Trophoblast cell (in vitro differentiated cells and primary cell): ENCODE measurements around the gene SLC43A3.

Experiments
- DNase-seq, 2 donors: peaks; one replicate each; pipeline ENCODE4 v3.0.0-alpha.2; 2016
- H2AFZ ChIP-seq: 2 replicates; pipeline ENCODE4 v1.6.1; 2013; ENCODE audit warnings: low read length, moderate library complexity, mild to moderate bottlenecking; ENCODE audit not compliant: insufficient read depth, poor library complexity
- H2AK5ac ChIP-seq: 2 replicates; pipeline ENCODE4 v1.6.1; 2013; ENCODE audit warnings: mild to moderate bottlenecking, low read length
- H2BK120ac ChIP-seq: 2 replicates; pipeline ENCODE4 v1.6.1; 2013; ENCODE audit warnings: low read length, mild to moderate bottlenecking, moderate library complexity; ENCODE audit not compliant: insufficient read depth, poor library complexity
- H2BK12ac ChIP-seq: 2 replicates; pipeline ENCODE4 v1.6.1; 2013; ENCODE audit warnings: mild to moderate bottlenecking, low read length, moderate library complexity
- H2BK5ac ChIP-seq: 2 replicates; pipeline ENCODE4 v1.6.1; 2013; ENCODE audit warnings: low read length, low read depth, moderate library complexity, mild to moderate bottlenecking; ENCODE audit not compliant: poor library complexity
- H3K14ac ChIP-seq: 2 replicates; pipeline ENCODE4 v1.6.1; 2013; ENCODE audit warnings: mild to moderate bottlenecking, low read length
- H3K18ac ChIP-seq: 2 replicates; pipeline ENCODE4 v1.6.1; 2013; ENCODE audit warnings: mild to moderate bottlenecking, low read length
- H3K23ac ChIP-seq: 2 replicates; pipeline ENCODE4 v1.6.1; 2013; ENCODE audit warnings: low read length
- H3K27ac ChIP-seq: 2 replicates; pipeline ENCODE4 v1.5.1; 2013; ENCODE audit warnings: low read depth, mild to moderate bottlenecking, inconsistent platforms, low read length, moderate library complexity
- H3K27me3 ChIP-seq: 2 replicates; pipeline ENCODE4 v1.6.1; 2013; ENCODE audit warnings: inconsistent platforms, mild to moderate bottlenecking, low read length, moderate library complexity; ENCODE audit not compliant: insufficient read depth
- H3K36me3 ChIP-seq, 2 experiments: 1 replicate in 1 of 2; 2 replicates in 1 of 2; pipeline ENCODE4 v1.6.1; 2013; ENCODE audit warnings: low read length in 2 of 2, mild to moderate bottlenecking in 2 of 2, moderate library complexity in 1 of 2; ENCODE audit not compliant: insufficient read depth in 2 of 2, control insufficient read depth in 1 of 2
- H3K4ac ChIP-seq: 2 replicates; pipeline ENCODE4 v1.6.1; 2013; ENCODE audit warnings: low read depth, mild to moderate bottlenecking, low read length, moderate library complexity
- H3K4me1 ChIP-seq, 2 experiments: 1 replicate in 1 of 2; 2 replicates in 1 of 2; pipeline ENCODE4 v1.6.1; 2013; ENCODE audit warnings: low read length in 2 of 2, mild to moderate bottlenecking in 2 of 2, moderate library complexity in 1 of 2; ENCODE audit not compliant: insufficient read depth in 2 of 2, control insufficient read depth in 1 of 2
- H3K4me2 ChIP-seq: 2 replicates; pipeline ENCODE4 v1.6.1; 2013; ENCODE audit warnings: inconsistent platforms, mild to moderate bottlenecking, low read length, moderate library complexity
- H3K4me3 ChIP-seq: 2 replicates; pipeline ENCODE4 v1.5.1; 2013; ENCODE audit warnings: mild to moderate bottlenecking, low read depth, low read length, inconsistent platforms
- H3K79me1 ChIP-seq: one replicate; pipeline ENCODE4 v1.6.1; 2013; ENCODE audit warnings: low read length
- H3K79me2 ChIP-seq: 2 replicates; pipeline ENCODE4 v1.6.1; 2013; ENCODE audit warnings: low read length, mild to moderate bottlenecking; ENCODE audit not compliant: control insufficient read depth, insufficient read depth, poor library complexity
- H3K9ac ChIP-seq: 2 replicates; pipeline ENCODE4 v1.6.1; 2013; ENCODE audit warnings: mild to moderate bottlenecking, low read length
- H3K9me3 ChIP-seq: 2 replicates; pipeline ENCODE4 v1.6.1; 2013; ENCODE audit warnings: low read depth, mild to moderate bottlenecking, control low read depth, inconsistent platforms, low read length; ENCODE audit not compliant: insufficient read depth
- H4K12ac ChIP-seq: 2 replicates; pipeline ENCODE4 v1.6.1; 2013; ENCODE audit warnings: low read depth, mild to moderate bottlenecking, low read length, moderate library complexity
- H4K8ac ChIP-seq: 2 replicates; pipeline ENCODE4 v1.6.1; 2013; ENCODE audit warnings: low read depth, mild to moderate bottlenecking, low read length, moderate library complexity
- H4K91ac ChIP-seq: one replicate; pipeline ENCODE4 v1.6.1; 2013; ENCODE audit warnings: low read depth, mild to moderate bottlenecking, low read length, moderate library complexity
- WGBS: extraction: QIAGEN DNeasy Blood & Tissue Kit; methylation state at CpG from one replicate; pipeline ENCODE4 v1.1.7; 2013; ENCODE audit warnings: missing lambda C conversion rate; ENCODE audit not compliant: insufficient read length, insufficient coverage; ENCODE audit errors: extremely low coverage; 5-methylcytosine and 5-hydroxymethylcytosine counted together

Gene SLC43A3

DNA sequence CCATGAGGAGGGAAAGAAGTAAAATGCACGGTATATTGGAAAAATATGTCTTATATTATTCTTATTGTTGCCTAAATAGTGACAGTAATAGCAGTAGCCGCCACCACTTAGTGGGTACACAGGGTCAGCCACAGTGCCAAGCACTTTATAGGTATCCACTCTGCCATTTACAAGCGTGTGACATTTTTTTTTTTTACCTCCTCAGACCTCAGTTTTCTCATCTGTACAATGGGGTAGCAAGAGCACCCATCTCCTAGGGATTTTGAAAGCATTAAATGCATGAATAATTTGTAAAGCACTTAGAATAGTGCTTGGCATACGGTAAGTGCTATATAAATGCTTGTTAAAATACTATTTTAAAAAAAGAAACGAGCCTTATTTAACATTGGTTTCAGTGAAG is 42.3 kb upstream of the SLC43A3 start:
- no peak overlapping the region for H3K27ac ChIP-seq
- no CpG with 5 or more reads among the region's 5 CpGs for WGBS
- no peaks in the 10 kb centered on the region for H3K4me1 ChIP-seq

DNA sequence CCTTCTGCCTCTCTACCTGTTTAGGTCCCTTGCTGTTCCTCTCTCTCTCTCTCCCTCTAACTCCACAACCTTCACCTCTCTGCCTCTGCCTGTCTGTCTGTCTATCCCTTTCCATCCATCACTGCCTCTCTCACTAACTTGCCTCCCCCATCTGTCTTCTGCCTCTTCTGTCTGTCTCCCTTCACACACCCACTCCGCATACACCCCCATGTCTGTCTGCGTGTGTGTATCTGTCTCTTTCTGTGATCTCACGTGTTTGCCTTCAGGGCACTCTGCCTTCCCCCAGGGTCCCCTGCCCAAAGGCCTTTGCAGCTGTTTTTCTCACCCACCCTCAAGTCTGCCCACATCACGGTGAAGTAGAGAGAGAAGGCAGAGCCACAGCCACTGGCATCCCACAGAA is 41.4 kb upstream of the SLC43A3 start:
- DNase-seq, result no peak
- Histone ChIP-seq H4K91ac (no peak overlapping the region), H2AK5ac (no peak overlapping the region), H3K9me3 (no peaks in the 10 kb centered on the region), H2BK12ac (no peak overlapping the region), H3K36me3 (no peaks in the 10 kb centered on the region), H3K14ac (no peak overlapping the region), H4K8ac (no peak overlapping the region), H3K79me1 (no peaks in the 10 kb centered on the region), H3K23ac (no peak overlapping the region), H3K18ac (no peak overlapping the region), H2BK5ac (no peak overlapping the region), H3K4ac (no peak overlapping the region), H3K27me3 (no peaks in the 10 kb centered on the region), H4K12ac (no peak overlapping the region), H3K4me1 (no peaks in the 10 kb centered on the region), H3K27ac (no peak overlapping the region), H2BK120ac (no peak overlapping the region), H2AFZ (no peak overlapping the region), H3K4me3 (no peak overlapping the region), H3K9ac (no peak overlapping the region), H3K4me2 (no peak overlapping the region), H3K79me2 (no peaks in the 10 kb centered on the region)
- WGBS, result no CpG with 5 or more reads among the region's 4 CpGs

More for the DNA sequence above, 42.3 kb upstream of the SLC43A3 start:
- no peak overlapping the region for H2BK120ac ChIP-seq
- no peak overlapping the region for H2BK5ac ChIP-seq
- no peak overlapping the region for H3K18ac ChIP-seq
- no peak overlapping the region for H4K91ac ChIP-seq
- no peak overlapping the region for H3K4me3 ChIP-seq
- H2AK5ac ChIP-seq, result no peak overlapping the region
- no peaks in the 10 kb centered on the region for H3K36me3 ChIP-seq
- no peak overlapping the region for H2BK12ac ChIP-seq
- no peak for DNase-seq
- no peaks in the 10 kb centered on the region for H3K79me2 ChIP-seq
- no peak overlapping the region for H3K4me2 ChIP-seq
- H4K12ac ChIP-seq, result no peak overlapping the region
- no peak overlapping the region for H3K9ac ChIP-seq
- no peak overlapping the region for H4K8ac ChIP-seq
- H3K14ac ChIP-seq, result no peak overlapping the region
- H3K27me3 ChIP-seq, result peaks cover 3% of the 10 kb centered on the region
- no peak overlapping the region for H3K4ac ChIP-seq
- no peaks in the 10 kb centered on the region for H3K9me3 ChIP-seq
- no peak overlapping the region for H2AFZ ChIP-seq
- H3K79me1 ChIP-seq, result no peaks in the 10 kb centered on the region
- no peak overlapping the region for H3K23ac ChIP-seq

DNA sequence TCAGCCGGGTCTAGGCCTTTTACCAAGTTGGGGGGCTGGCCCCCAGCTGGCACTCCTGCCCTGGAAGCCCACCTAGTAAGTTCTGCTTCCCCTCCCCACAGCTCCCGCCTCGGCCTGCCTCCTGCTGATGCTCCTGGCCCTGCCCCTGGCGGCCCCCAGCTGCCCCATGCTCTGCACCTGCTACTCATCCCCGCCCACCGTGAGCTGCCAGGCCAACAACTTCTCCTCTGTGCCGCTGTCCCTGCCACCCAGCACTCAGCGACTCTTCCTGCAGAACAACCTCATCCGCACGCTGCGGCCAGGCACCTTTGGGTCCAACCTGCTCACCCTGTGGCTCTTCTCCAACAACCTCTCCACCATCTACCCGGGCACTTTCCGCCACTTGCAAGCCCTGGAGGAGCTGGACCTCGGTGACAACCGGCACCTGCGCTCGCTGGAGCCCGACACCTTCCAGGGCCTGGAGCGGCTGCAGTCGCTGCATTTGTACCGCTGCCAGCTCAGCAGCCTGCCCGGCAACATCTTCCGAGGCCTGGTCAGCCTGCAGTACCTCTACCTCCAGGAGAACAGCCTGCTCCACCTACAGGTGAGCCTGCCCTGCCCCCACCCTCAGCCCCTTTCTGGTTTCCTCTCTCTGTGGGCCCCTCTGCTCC is 40.7 kb upstream of the SLC43A3 start:
- Histone ChIP-seq H3K23ac (no peak overlapping the region), H3K79me1 (no peaks in the 10 kb centered on the region), H4K8ac (no peak overlapping the region), H3K4me2 (no peak overlapping the region), H3K14ac (no peak overlapping the region), H3K4me1 (no peaks in the 10 kb centered on the region), H2AFZ (no peak overlapping the region), H2BK5ac (no peak overlapping the region), H3K4me3 (no peak overlapping the region), H3K36me3 (no peaks in the 10 kb centered on the region), H3K27me3 (peaks cover 5% of the 10 kb centered on the region), H2BK12ac (no peak overlapping the region), H3K9ac (no peak overlapping the region), H3K4ac (no peak overlapping the region), H4K91ac (no peak overlapping the region), H3K18ac (no peak overlapping the region), H2BK120ac (no peak overlapping the region), H2AK5ac (no peak overlapping the region), H3K79me2 (no peaks in the 10 kb centered on the region), H3K27ac (no peak overlapping the region), H4K12ac (no peak overlapping the region), H3K9me3 (no peaks in the 10 kb centered on the region)
- no CpG with 5 or more reads among the region's 23 CpGs for WGBS
- DNase-seq, result no peak

DNA sequence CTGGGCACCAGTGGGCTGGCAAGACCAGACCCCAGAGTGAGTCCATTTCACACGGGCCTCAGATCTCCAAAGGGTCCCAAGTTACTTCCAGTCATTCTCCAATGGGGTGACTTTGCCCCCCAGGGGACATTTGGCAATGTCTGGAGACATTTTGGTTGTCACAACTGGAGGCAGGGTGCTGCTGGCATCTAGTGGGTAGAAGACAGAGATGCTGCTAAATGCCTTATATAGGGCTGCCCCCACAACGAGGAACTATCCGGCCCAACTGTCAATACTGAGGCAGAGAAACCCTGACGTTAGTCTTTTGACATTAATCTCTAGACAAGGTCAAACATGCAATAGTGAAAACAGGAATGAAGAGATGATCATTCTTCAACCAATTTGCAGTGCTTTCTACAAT is 39.8 kb upstream of the SLC43A3 start:
- Histone ChIP-seq H4K8ac (no peak overlapping the region), H3K4me3 (no peak overlapping the region), H3K18ac (no peak overlapping the region), H4K91ac (no peak overlapping the region), H3K79me1 (no peaks in the 10 kb centered on the region), H3K79me2 (no peaks in the 10 kb centered on the region), H2BK12ac (no peak overlapping the region), H3K23ac (no peak overlapping the region), H3K9me3 (peaks cover 1% of the 10 kb centered on the region), H3K4me1 (no peaks in the 10 kb centered on the region), H3K4ac (no peak overlapping the region), H2AFZ (no peak overlapping the region), H3K9ac (no peak overlapping the region), H3K14ac (no peak overlapping the region), H3K36me3 (no peaks in the 10 kb centered on the region), H4K12ac (no peak overlapping the region), H3K27ac (no peak overlapping the region), H2BK5ac (no peak overlapping the region), H3K4me2 (no peak overlapping the region), H2BK120ac (no peak overlapping the region), H3K27me3 (peaks cover 11% of the 10 kb centered on the region), H2AK5ac (no peak overlapping the region)
- no peak for DNase-seq
- no CpG with 5 or more reads among the region's 4 CpGs for WGBS
